Astrocyte (in vitro differentiated cells and primary cell): ENCODE data around the gene RPS23.

Source experiments
- EZH2 ChIP-seq: IDR thresholded peaks from 2 replicates; pipeline ENCODE4 v1.6.1; 2012; ENCODE audit warnings: mild to moderate bottlenecking, low read length, inconsistent platforms; ENCODE audit not compliant: insufficient read depth
- TF ChIP-seq, protein P1 (sequence below): IDR thresholded peaks from 2 replicates; pipeline ENCODE4 v1.5.1; 2011; ENCODE audit warnings: low read depth, mild to moderate bottlenecking, inconsistent platforms, low read length, moderate library complexity; ENCODE audit not compliant: insufficient read depth

DNA sequence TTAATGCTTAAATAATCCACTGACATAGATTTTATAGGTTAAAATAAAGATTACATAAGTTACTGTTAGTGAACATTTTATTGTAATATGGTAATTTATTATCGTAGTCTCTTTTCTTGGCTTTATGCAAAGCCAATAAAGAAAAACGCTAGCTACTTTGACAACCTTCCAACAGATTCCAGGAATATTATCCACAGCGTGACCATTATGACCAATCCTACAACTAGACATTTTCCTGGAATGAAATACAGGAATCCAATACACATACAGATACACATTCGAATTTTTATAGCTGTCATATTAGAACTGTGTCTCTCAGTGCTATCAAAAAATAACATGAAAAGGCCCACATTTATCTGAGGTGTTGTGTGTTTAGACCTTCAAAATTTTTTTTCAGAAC lies 13.1 kb downstream of the RPS23 start:
- TF ChIP-seq EZH2 = no peak
- TF ChIP-seq, protein P1, sequence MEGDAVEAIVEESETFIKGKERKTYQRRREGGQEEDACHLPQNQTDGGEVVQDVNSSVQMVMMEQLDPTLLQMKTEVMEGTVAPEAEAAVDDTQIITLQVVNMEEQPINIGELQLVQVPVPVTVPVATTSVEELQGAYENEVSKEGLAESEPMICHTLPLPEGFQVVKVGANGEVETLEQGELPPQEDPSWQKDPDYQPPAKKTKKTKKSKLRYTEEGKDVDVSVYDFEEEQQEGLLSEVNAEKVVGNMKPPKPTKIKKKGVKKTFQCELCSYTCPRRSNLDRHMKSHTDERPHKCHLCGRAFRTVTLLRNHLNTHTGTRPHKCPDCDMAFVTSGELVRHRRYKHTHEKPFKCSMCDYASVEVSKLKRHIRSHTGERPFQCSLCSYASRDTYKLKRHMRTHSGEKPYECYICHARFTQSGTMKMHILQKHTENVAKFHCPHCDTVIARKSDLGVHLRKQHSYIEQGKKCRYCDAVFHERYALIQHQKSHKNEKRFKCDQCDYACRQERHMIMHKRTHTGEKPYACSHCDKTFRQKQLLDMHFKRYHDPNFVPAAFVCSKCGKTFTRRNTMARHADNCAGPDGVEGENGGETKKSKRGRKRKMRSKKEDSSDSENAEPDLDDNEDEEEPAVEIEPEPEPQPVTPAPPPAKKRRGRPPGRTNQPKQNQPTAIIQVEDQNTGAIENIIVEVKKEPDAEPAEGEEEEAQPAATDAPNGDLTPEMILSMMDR = no peak
